Activated naive CD4-positive, alpha-beta T cell treated with anti-CD3 and anti-CD28 coated beads, Interleukin-2, amount 50 U/mL, for 72 hours (primary cell): Measurements from ENCODE around the gene PEX5L. TPM values are rescaled to one million over a fixed set of nuclear protein-coding genes. Genes with fewer than 3 reads are reported as not detected.
"Not testable (repeated sequence)": the region's sequence is repeated elsewhere in the genome, so short reads cannot be mapped to it uniquely, and the experiment has no call there.

Source experiments
- ATAC-seq, 2 donors: fragments of 150-1000 bp; cut with Tn5 transposase; 2 replicates each; pipeline ENCODE4 v1.10.0; 2021; ENCODE audit warnings: mild to moderate bottlenecking in 2 of 2, moderate library complexity in 2 of 2
- DNase-seq, 2 donors: peaks; one replicate each; pipeline ENCODE4 v3.0.0; 2021 to 2022; ENCODE audit warnings: low spot score in 2 of 2
- H3K27ac Mint-ChIP-seq, 2 donors: one replicate each; pipeline ENCODE4 v1.8.0; 2022; ENCODE audit warnings: mild to moderate bottlenecking in 2 of 2, mixed read lengths in 2 of 2
- H3K36me3 Mint-ChIP-seq, 2 donors: one replicate each; pipeline ENCODE4 v1.8.0; 2022; ENCODE audit warnings: mixed read lengths in 2 of 2
- H3K9me3 Mint-ChIP-seq, 2 donors: one replicate each; pipeline ENCODE4 v1.8.0; 2022; ENCODE audit warnings: mixed read lengths in 2 of 2
- total RNA-seq, 2 donors: library from RNA; stranded (reverse); gene quantifications; one replicate each; pipeline ENCODE4 v1.2.3, GENCODE V29; 2022

The PEX5L gene, protein sequence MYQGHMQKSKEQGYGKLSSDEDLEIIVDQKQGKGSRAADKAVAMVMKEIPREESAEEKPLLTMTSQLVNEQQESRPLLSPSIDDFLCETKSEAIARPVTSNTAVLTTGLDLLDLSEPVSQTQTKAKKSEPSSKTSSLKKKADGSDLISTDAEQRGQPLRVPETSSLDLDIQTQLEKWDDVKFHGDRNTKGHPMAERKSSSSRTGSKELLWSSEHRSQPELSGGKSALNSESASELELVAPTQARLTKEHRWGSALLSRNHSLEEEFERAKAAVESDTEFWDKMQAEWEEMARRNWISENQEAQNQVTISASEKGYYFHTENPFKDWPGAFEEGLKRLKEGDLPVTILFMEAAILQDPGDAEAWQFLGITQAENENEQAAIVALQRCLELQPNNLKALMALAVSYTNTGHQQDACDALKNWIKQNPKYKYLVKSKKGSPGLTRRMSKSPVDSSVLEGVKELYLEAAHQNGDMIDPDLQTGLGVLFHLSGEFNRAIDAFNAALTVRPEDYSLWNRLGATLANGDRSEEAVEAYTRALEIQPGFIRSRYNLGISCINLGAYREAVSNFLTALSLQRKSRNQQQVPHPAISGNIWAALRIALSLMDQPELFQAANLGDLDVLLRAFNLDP
- not detected for total RNA-seq

DNA sequence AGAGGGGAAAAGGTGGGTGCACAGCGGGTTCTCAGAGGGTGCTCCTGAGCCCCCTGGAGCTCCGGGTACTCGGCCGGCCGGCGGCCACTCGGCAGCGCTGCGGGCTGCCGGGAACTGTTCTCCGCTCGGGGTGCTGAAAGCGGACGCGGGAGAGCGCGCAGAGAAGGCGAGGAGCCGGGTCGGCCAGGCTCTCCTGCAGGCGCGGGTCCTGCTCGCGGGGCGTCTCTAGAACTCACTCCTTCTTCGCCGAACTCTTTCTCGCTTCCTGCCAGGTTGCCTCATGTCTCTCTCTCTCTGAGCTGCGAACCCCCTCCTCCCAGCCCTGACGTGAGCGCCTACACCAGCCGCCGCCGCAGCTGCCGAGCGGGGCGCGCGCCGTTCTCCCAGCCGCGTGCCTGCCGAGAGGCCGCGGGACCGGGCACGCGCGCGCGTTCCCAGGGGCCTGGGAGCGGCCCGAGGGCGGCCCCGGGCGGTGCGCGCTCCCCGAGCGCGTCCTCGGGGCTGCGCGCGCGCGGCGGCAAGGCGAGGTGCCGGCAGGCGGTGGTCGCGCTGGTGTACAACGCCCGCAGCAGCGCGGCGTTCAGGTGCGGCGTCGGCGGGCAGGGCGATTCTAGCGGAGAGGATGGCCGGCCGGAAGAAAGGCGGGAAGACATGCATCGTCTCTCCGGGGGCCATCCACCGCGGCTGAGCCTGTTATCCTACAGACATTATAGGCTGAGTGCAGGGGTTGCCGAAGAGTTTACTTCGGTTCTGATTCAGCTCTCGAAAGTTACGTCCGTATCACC lies at the start of gene PEX5L:
TSS of gene PEX5L (minus strand) at position 267 of the 785 bp plus-strand sequence. CDS start 338 bp downstream, outside the sequence.
- peak in 1 of 2 donors; percentile 49 for DNase-seq
- H3K36me3 Mint-ChIP-seq, result peaks cover 0 to 6% of the 10 kb centered on the region in 2 donors
- ATAC-seq, result peak; percentile 44 to 85
- H3K9me3 Mint-ChIP-seq, result peaks cover 0 to 4% of the 10 kb centered on the region in 2 donors
- H3K27ac Mint-ChIP-seq, result no peak within 1 kb of the TSS

DNA sequence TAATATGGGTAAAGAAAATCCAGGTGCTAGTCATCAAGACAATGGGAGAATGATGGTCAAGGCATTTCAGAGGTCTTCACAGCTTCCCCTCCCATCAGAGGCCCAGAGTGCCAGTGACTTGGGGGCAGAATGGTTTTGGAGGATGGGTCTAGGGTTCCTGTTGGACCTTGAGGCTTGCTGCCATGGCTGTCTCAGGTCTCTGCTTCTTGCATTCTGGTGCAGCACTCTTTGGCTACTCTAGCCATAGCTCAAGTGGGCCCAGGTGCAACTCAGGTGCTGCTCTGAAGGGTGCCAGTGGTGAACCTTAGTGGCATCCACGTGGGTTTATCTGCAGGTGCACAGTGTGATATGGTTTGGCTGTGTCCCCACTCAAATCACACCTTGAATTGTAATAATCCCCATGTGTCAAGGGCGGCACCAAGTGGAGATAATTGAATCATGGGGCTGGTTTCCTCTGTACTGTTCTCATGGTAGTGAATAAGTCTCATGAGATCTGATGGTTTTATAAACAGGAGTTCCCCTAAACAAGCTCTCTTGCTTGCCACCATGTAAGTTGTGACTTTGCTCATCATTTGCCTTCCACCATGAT lies 48.5 kb upstream of the PEX5L start:
- ATAC-seq (no peak), DNase-seq (no peak)
- peaks cover 6% of the 10 kb centered on the region in 2 donors for H3K9me3 Mint-ChIP-seq
- no peaks in the 10 kb centered on the region for H3K36me3 Mint-ChIP-seq
- no peak overlapping the region for H3K27ac Mint-ChIP-seq

DNA sequence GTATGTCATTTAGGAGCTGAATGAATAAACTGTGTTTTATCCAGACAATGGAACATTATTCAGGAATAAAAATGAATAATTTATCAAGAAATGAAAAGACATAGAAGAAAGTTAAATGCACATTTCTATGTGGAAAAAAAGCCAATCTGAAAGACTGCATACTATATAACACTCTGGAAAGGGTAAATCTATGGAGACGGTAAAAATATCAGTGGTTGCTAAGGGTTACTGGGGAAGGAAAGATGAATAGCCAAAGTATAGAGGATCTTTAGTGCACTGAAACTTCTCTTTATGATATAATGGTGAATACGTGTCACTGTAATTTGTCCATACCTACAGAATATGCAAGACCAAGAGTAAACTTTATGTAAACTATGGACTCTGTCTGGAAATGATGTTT lies 46.0 kb upstream of the PEX5L start:
- no peak for ATAC-seq
- Mint-ChIP-seq H3K36me3 (no peaks in the 10 kb centered on the region), H3K27ac (no peak overlapping the region), H3K9me3 (peaks cover 6% of the 10 kb centered on the region in 2 donors)
- no peak for DNase-seq

DNA sequence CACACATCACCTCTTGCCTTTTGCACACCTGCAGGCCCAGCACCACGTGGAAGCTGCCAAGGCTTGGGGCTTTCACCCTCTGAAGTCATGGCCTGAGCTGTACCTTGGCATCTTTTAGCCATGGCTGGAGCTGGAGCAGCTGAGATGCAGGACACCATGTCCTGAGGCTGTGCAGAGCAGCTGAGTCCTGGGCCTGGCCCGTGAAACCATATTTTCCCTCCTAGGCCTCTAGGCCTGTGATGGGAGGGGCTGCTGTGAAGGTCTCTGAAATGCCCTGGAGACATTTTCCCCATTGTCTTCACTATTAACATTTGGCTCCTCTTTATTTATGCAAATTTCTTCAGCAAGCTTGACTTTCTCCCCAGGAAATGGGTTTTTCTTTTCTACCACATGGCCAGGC lies 41.9 kb upstream of the PEX5L start:
- peaks cover 10% of the 10 kb centered on the region in 2 donors for H3K9me3 Mint-ChIP-seq
- H3K36me3 Mint-ChIP-seq, result no peaks in the 10 kb centered on the region
- H3K27ac Mint-ChIP-seq, result no peak overlapping the region
- ATAC-seq (no peak), DNase-seq (no peak)

DNA sequence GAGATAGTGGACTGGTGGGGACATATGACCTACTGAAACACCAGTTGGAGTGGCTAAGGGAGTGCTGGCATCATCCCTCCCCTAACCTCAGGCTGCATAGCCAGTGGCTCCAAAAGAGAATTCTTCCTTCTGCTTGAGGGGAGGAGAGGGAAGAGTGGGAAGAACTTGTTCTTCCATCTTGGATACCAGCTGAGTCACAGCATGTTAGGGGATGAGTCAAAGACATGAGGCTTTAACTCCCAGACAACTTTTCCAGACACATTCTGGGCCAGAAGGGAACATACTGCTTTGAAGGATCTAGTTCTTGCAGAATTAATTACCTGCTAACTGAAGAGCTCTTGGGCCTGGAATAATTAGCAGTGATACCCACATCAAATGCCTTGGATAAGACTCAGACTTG lies 36.8 kb upstream of the PEX5L start:
- DNase-seq, result no peak
- Mint-ChIP-seq H3K27ac (no peak overlapping the region), H3K36me3 (no peaks in the 10 kb centered on the region), H3K9me3 (peaks cover 3 to 4% of the 10 kb centered on the region in 2 donors)
- no peak for ATAC-seq

DNA sequence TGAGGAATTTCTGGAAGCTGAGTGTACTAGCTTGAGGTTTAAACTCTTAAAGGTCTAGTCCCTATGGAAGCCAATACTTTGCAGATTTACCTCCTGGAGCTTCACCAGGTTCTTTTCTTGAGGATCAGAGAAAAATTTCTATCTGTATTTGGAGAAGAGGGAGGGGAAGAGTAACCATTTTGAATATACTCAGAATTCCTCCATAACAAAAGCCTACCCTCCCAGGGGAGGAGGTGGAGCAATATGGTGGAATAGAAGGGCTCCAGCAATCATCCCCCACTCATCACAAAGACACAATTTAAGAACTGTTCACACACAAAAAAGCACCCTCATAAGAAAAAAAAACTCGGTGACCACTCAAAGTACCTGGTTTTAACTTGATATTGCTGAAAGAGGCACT lies 36.0 kb upstream of the PEX5L start:
- Mint-ChIP-seq H3K27ac (no peak overlapping the region), H3K9me3 (peaks cover 3 to 4% of the 10 kb centered on the region in 2 donors), H3K36me3 (no peaks in the 10 kb centered on the region)
- DNase-seq (no peak), ATAC-seq (no peak)

DNA sequence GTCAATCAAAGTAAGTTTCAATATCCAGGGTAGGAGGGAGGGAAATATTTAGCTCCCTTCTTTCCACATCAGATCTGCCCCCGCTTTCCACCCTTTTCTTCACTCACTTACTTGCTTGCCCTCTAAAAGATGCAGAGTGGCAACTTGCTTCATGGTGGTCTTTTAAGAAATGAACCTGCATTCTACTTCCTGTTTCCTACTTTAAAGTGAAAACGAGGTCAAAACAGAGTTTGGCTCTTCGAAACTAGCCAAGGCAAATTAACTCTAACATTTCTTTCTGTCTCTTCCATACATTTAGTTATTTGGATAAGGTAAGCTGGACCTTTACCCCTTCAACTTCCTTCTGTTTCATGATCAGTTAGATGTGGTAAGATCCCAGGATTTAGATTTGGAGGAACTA lies 34.2 kb upstream of the PEX5L start:
- no peaks in the 10 kb centered on the region for H3K9me3 Mint-ChIP-seq
- H3K36me3 Mint-ChIP-seq, result no peaks in the 10 kb centered on the region
- DNase-seq (no peak), ATAC-seq (no peak)
- H3K27ac Mint-ChIP-seq, result no peak overlapping the region

DNA sequence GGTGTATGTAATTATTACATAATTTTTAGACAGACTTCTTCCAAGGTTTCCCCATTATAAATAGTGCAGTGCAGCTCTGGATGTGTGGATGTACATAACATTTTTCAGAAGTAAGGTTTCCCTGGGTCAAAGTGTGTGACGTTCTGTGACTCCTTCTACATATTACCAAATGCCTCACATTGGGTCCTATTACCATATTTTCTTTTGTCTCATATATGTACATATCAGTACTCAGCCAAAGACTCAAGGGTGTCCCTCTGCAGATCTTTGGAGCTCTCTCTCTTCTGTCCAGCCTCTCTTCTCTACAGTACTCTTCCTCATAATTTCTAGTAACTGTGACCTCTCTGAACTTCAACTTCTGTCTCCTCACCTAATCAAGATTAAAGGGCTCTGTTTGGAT lies 31.3 kb upstream of the PEX5L start:
- Mint-ChIP-seq H3K9me3 (no peaks in the 10 kb centered on the region), H3K36me3 (no peaks in the 10 kb centered on the region), H3K27ac (no peak overlapping the region)
- no peak for ATAC-seq
- DNase-seq, result no peak

DNA sequence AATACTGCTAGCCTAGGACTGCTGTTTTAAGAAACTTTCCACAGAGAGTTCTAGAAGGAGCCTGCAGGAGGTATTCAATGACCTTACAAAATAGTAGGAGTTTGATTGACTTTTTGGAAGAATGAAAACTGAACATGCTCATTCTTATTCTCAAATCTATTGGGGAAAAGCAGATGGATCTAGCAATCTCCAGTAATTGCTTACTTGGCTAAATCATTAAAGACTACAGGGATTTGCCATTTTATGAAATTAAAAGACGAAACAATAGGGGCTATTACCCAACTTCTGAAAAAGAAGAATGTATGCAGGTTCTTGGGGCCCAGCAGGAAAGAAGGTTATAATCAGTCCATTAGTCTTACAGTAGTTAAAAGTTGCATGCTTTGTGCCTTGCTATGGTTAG lies 29.9 kb upstream of the PEX5L start:
- Mint-ChIP-seq H3K36me3 (no peaks in the 10 kb centered on the region), H3K27ac (no peak overlapping the region), H3K9me3 (no peaks in the 10 kb centered on the region)
- ATAC-seq (no peak), DNase-seq (no peak)

DNA sequence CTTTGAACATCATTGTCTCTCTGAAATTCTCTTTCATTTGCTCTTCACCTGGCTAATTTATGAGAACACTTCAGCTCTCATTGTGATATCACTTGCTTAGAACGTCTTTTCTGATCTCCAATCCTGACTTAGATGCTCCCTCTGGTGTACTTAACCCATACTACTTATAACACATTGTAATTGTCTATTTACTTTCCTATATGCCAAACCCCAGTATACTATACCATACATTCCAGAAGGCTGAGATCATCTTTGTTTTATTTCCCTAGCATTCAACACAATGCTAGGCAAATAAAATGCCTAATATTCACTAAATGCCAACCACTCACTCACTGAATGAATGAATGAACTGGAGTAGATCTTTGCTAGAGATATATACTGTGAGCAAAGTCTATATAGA lies 27.0 kb upstream of the PEX5L start:
- Mint-ChIP-seq H3K9me3 (no peaks in the 10 kb centered on the region), H3K27ac (no peak overlapping the region), H3K36me3 (no peaks in the 10 kb centered on the region)
- no peak for DNase-seq
- ATAC-seq, result no peak

DNA sequence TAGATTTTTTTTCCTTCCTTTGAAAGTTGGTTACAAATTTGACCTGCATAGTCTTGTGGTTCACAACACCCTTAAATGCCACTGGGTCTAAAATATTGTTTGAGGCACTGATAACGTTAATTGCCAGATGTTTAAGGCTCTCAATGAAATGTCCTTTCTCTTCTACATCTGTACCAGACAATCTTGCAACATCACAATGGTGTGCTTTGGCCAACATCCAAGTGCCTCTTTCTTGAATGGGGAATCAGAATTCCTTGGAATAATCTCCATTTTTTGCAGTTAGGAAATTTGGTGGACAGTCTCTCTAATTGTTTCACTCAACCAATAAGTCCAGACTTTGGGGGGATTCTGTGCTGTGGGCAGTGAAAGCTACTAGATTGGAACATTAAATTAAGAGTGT lies 26.0 kb upstream of the PEX5L start:
- ATAC-seq, result no peak
- H3K36me3 Mint-ChIP-seq, result no peaks in the 10 kb centered on the region
- H3K27ac Mint-ChIP-seq, result no peak overlapping the region
- no peak for DNase-seq
- no peaks in the 10 kb centered on the region for H3K9me3 Mint-ChIP-seq

DNA sequence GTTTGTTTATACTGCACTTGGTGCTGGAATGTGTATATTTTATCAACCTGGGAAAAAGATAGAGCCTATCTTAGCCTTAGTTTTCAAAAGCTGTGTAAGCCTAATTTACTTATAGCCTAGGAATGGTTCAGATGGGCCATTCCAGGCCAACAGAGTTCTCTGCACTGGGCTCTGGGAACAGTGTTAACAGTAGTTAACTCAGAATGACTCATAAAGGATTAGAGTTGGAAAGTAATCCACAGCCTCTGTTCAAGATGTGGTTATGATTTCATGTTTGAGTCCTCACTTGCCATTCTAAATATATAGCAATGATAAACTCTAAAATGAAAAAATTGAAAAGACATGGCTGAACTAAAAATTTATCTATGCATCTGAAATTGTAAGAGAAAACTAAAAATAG lies 22.6 kb upstream of the PEX5L start:
- H3K27ac Mint-ChIP-seq, result no peak overlapping the region

DNA sequence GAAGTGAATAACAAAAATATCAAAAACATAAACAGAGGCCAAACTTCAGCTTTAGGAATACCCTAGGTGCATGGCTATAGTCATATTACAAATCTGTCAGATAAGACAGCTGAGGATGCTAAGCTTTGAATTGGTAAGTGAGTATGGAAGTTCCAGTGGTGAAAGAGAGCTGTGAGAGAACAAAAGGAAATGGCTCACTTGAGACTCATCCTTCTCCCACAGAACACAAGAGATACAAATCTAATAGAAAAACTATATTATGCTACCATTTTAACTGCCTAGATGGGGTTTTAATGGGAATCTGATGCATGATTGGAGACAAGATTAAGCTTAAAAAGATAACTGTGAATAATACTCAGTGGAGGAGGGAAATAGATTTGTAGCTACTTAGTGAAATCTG lies 21.5 kb upstream of the PEX5L start:
- DNase-seq (no peak), ATAC-seq (no peak)
- Mint-ChIP-seq H3K36me3 (no peaks in the 10 kb centered on the region), H3K9me3 (no peaks in the 10 kb centered on the region), H3K27ac (no peak overlapping the region)

More for the DNA sequence above, 22.6 kb upstream of the PEX5L start:
- no peaks in the 10 kb centered on the region for H3K36me3 Mint-ChIP-seq
- H3K9me3 Mint-ChIP-seq, result no peaks in the 10 kb centered on the region
- ATAC-seq, result no peak
- DNase-seq, result no peak

DNA sequence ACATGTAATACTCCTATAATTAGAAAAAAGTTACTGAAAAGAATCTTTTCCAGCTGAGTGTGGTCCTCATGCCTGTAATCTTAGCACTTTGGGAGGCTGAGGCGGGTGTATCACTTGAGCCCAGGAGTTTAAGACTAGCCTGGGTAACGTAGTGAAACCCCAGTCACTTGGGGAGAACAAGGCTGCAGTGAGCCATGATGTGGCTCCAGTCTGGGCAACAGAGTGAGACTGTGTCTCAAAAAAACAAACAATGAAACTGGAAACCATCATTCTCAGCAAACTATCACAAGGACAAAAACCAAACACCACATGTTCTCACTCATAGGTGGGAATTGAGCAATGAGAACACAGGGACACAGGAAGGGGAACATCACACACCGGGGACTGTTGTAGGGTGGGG lies 18.9 kb upstream of the PEX5L start:
- DNase-seq, H3K27ac Mint-ChIP-seq, H3K9me3 Mint-ChIP-seq, ATAC-seq, H3K36me3 Mint-ChIP-seq: not testable (repeated sequence)

DNA sequence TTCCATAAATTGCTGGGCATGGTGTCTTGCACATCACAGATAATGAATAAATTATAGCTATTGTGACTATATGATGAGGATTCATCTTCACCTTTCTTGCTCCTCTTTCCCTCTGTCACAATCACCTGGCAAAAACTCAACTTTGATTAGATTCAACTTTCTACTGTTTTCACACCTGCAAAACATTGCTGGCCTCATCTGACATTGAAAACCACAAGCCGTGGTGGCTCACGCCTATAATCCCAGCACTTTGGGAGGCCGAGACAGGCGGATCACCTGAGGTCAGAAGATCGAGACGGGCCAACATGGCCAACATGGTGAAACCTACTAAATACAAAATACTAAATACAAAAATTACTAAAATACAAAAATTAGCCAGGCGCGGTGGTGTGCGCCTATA lies 12.7 kb upstream of the PEX5L start:
- ATAC-seq, result no peak
- DNase-seq, result no peak
- Mint-ChIP-seq H3K27ac (no peak overlapping the region), H3K9me3 (no peaks in the 10 kb centered on the region), H3K36me3 (no peaks in the 10 kb centered on the region)

DNA sequence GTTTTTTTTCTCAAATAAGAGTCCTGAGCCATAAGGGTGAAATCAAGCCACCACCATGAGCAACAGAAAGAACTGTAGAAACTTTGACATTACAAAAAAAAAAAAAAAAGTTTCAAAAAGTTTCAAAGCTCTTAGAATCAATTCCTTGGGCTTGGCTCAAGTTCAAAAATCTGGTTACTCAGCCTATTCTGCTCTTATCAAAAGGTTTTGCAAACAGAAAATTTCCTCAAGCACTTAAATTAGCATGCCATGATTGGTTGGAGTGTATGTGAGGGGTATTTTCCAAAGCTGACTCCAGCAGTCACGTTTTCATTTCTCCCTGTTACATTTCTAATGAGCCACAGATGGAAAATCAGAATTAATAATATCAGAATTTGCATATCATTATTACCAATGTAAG lies 12.1 kb upstream of the PEX5L start:
- ATAC-seq (no peak), DNase-seq (no peak)
- Mint-ChIP-seq H3K9me3 (no peaks in the 10 kb centered on the region), H3K36me3 (no peaks in the 10 kb centered on the region), H3K27ac (no peak overlapping the region)

DNA sequence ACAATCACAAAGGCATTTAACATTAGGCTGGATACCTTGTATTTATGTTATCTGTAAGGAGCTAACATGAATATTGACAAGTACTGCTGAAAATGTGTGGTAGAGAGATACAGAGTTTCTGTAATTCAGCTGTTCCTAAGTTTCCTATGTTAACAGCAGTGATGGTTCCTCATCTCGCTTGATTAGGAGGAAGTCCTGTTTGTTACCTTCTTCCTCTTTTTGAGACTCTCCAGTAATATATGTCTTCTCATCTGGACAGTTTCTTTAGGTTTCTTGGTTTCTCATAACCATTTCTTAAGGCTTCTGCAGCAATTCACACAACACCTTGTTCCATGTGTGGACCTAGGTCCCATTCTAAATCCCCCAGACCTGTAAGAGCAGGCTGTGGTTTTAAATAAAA lies 11.4 kb upstream of the PEX5L start:
- H3K36me3 Mint-ChIP-seq, result no peaks in the 10 kb centered on the region
- no peaks in the 10 kb centered on the region for H3K9me3 Mint-ChIP-seq
- no peak for DNase-seq
- ATAC-seq, result no peak
- no peak overlapping the region for H3K27ac Mint-ChIP-seq
